Lower leg skin (tissue), 4 donors: Measurements from ENCODE around the gene MCM9. TPM values are rescaled to one million over a fixed set of nuclear protein-coding genes. Genes with fewer than 3 reads are reported as not detected.

Source experiments
- DNase-seq, 2 donors: peaks; one replicate each; pipeline ENCODE4 v3.0.0-alpha.2; 2019; ENCODE audit warnings: low spot score in 2 of 2
- H3K4me3 ChIP-seq: fragments of 200-600 bp; sonication (generic); 2 replicates; pipeline ENCODE4 v1.5.1; 2017; ENCODE audit warnings: mild to moderate bottlenecking, low read depth; ENCODE audit not compliant: poor library complexity, severe bottlenecking
- POLR2A ChIP-seq, 2 donors: fragments of 450-650 bp; IDR thresholded peaks; one replicate each; pipeline ENCODE4 v1.6.1; 2016 to 2017; ENCODE audit warnings: antibody characterized with exemption in 2 of 2, mild to moderate bottlenecking in 1 of 2, moderate library complexity in 1 of 2
- WGBS, 2 donors: methylation state at CpG; one replicate each; pipeline ENCODE4 v1.1.5; 2018; 5-methylcytosine and 5-hydroxymethylcytosine counted together
- intact Hi-C: fragments of 100-400 bp; cut with DNase I; formaldehyde crosslinking; loops from one replicate; pipeline ENCODE4 v1.15.0; 2023; ENCODE audit warnings: low total_unique reads
- total RNA-seq, 4 donors: library from RNA; depleted of rRNA; stranded (reverse); fragments of >200 nt; gene quantifications; one replicate each; pipeline ENCODE4 v1.1.0, GENCODE V29; 2016
- TF ChIP-seq, protein P1 (sequence below), 3 donors: fragments of 450-650 bp; IDR thresholded peaks; one replicate each; pipeline ENCODE4 v1.5.1; 2016; ENCODE audit warnings: antibody characterized with exemption in 3 of 3, mild to moderate bottlenecking in 3 of 3, moderate library complexity in 2 of 3

MCM9 gene
- total RNA-seq, 4 donors from 2014 or later = 21.3 to 29.6 (median 27.6) TPM

DNA sequence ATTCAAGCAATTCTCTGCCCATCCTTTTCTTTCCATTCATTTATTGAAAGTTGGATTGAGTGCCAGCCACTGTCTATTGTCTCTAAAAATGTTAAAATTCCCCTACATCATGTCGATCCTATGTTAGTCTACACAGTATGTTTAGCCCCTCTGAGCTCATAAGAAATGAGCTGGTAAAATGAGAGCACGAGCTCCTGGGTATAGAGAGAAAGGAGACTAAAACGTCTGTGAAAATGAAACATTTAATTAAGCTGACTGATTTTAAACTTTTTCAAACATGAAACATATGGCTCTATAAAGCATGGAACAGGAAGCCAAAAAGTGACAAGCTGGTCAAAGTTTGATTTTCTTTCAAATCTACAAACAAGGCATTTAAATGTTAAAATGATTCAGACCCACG lies 145.0 kb downstream of the MCM9 start:
- intact Hi-C loops = no loop called here
- TF ChIP-seq POLR2A (IDR thresholded peaks at IDR 0.05) = no peak
- TF ChIP-seq, protein P1, sequence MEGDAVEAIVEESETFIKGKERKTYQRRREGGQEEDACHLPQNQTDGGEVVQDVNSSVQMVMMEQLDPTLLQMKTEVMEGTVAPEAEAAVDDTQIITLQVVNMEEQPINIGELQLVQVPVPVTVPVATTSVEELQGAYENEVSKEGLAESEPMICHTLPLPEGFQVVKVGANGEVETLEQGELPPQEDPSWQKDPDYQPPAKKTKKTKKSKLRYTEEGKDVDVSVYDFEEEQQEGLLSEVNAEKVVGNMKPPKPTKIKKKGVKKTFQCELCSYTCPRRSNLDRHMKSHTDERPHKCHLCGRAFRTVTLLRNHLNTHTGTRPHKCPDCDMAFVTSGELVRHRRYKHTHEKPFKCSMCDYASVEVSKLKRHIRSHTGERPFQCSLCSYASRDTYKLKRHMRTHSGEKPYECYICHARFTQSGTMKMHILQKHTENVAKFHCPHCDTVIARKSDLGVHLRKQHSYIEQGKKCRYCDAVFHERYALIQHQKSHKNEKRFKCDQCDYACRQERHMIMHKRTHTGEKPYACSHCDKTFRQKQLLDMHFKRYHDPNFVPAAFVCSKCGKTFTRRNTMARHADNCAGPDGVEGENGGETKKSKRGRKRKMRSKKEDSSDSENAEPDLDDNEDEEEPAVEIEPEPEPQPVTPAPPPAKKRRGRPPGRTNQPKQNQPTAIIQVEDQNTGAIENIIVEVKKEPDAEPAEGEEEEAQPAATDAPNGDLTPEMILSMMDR (IDR thresholded peaks at IDR 0.05) = no peak
- DNase-seq = no peak
- no peak overlapping the region for H3K4me3 ChIP-seq
- 59 to 64% methylated on average over 4 of the region's 4 CpGs for WGBS, 2 donors

DNA sequence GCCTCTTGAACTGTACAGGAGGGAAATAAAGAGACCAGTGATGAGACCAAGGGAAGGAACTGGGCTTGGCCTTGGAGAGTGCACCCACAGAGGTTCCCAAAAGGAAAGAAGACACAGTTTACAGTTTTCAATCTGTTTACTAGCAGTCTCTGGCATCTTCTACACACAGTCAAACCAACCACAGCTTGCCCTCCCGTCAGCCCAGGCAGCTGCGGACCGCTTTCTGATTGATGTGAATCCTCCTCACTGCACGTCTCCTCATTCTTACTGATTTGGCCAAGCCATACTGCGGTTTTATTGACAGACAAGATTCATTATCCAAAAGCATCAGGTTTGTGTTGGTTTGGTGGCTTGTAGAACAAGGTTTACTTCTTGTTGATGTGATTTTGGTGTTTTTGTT lies 145.5 kb downstream of the MCM9 start:
- WGBS, 2 donors = 90 to 91% methylated on average over 5 of the region's 5 CpGs
- TF ChIP-seq POLR2A (IDR thresholded peaks at IDR 0.05) = no peak
- TF ChIP-seq, protein P1 (IDR thresholded peaks at IDR 0.05) = no peak
- no peak for DNase-seq
- intact Hi-C loops = no loop called here
- H3K4me3 ChIP-seq = no peak overlapping the region

DNA sequence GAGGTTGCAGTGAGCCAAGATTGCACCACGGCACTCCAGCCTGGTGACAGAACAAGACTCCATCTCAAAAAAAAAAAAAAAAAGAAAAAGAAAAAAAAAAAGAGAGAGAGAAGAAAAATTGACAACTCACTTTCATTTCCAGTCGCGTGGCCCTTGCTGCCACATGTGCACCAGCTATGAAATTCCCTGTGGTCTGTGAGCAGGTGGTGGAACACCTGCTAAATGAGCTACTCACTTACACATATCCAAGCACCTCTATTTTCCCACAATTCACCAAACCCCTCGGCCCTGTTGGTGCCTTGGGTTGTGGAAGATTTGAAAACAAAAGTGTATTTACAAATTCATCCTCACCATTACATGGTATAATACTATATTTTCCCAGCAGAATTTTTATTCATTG lies 146.3 kb downstream of the MCM9 start:
- TF ChIP-seq POLR2A (IDR thresholded peaks at IDR 0.05) = no peak
- TF ChIP-seq, protein P1 (IDR thresholded peaks at IDR 0.05) = no peak

DNA sequence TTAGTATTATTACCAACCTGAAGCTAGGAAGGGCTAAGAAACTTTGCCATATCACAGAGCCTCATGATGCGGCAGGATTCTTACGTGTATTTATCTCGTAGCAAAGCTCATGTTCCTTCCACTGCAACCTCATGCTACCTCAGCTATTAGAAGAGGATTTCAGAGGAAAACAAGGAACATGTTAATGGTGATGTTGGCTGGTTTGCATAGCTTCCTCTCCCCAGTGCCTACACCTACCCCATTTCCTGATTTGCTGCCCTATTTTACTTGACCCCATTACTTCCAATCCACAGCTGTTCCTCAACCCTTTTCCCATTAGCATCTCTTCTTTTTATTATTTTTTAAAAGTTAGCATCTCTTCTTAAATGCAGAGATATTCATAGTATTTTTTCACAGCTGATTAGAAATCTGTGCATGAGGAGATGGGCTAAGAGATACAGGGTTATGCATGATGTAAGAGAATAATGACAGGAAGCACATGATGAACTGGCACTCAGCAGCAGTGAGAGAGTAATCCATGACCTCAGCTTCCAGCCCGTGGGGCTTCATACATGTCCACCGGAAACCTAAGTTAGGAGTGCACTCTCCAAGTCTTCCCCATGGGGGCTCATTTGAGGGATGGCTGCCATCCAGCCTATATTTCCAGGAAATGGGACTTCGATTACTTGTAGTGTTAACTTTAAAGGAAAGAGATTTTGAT lies 147.1 kb downstream of the MCM9 start:
- TF ChIP-seq, protein P1 (IDR thresholded peaks at IDR 0.05) = no peak
- no peak for TF ChIP-seq POLR2A (IDR thresholded peaks at IDR 0.05)
- no peak overlapping the region for H3K4me3 ChIP-seq
- intact Hi-C loops = no loop called here
- WGBS, 2 donors = 49 to 74% methylated on average over 6 of the region's 6 CpGs
- DNase-seq = peak in 1 of 2 donors; percentile 27

More for the DNA sequence above, 146.3 kb downstream of the MCM9 start:
- 74 to 90% methylated on average over 4 of the region's 4 CpGs for WGBS, 2 donors
- no peak for DNase-seq
- intact Hi-C loops = no loop called here
- no peak overlapping the region for H3K4me3 ChIP-seq

DNA sequence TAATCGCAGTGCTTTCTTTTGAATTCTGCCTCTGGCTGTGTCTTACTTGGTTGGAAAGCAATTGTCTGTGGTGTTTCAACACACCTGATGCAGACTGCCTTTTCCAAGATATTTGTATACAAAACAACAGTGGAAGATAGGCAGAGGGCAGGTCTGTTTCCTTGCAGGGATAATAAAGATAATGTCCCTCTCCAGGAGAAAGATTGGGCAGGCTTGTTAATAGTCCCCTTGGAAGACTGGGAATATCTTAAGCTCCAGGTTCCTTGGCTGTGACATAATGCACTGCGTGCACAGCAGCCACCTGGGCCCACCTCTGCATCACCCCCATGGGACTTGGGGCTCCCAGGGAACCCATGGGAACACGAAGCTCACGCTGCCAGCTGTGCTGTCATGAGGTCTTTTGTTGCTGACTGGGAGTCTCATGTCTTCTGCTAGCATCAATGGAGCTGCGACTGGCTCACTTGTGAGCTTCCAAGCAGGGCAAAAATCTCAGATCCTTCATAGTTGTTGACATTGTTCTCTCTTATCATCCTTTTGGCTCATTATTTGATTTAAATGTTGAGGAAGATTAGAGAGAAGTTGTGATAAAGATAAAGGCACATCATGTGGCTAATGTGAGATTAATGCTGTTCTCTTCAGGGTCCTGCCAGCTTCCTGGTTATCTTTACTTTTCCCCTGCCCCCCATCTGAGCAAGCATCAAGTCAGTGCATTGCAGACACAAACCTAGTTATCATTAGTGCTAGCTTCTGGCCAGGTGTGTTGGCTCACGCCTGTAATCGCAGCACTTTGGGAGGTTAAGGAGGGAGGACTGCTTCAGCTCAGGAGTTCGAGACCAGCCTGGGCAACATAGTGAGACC lies 148.1 kb downstream of the MCM9 start:
- TF ChIP-seq, protein P1 (IDR thresholded peaks at IDR 0.05) = no peak
- no peak for TF ChIP-seq POLR2A (IDR thresholded peaks at IDR 0.05)
- DNase-seq = no peak
- WGBS, 2 donors = 86 to 96% methylated on average over 8 of the region's 8 CpGs
- intact Hi-C loops = no loop called here
- H3K4me3 ChIP-seq = no peak overlapping the region
